Loucy (cell line): ENCODE data around the gene SCRT2.

Experiments
- CTCF ChIP-seq: fragments of 200-600 bp; sonication (generic); conservative IDR thresholded peaks from 2 replicates; pipeline ENCODE4 v1.5.1; 2014; ENCODE audit warnings: mild to moderate bottlenecking, antibody characterized with exemption, low read length
- EZH2phosphoT487 ChIP-seq: fragments of 200-600 bp; IDR thresholded peaks from 2 replicates; pipeline ENCODE4 v1.6.1; 2018; ENCODE audit warnings: antibody characterized with exemption, mild to moderate bottlenecking, moderate library complexity, borderline replicate concordance

DNA sequence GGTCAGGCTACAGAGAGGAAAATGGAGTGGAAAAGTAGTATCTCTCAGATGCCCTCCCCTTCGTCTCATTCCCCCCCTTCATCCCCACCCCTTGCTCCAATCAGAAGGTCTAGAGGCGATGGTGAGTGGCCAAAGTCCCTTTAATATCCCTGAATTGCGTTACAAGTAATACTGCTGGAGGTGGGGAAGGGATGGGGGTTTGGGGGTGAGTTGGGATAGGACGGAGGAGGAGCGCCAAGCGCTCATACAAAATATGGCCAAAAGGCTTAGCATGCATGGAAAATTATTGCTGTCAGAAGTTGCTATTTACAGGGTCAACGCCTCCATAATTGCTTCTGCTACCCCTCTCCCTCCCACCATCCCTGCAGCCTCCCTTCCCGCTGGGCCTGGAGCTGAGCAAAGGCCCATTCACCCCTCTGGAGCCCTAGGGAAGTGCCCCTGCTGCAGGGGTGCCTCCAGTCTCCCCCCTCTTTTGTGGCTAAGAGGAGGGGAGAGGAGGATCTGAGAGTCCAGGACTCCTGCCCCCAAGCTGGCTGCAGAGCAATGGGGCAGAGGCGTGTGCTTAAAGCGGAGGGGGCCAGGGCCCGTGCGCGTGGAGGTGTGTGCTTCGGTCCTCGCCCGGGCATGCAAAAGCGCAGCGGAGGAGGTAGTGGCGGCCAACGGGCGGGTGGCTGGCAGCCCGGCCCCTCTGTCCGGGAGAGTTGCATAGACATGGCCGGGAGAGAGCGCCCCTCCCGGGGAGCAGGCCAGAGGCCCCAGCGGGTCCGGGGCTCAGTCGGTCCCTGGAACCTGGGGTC, 13.9 kb downstream of the SCRT2 start:
- TF ChIP-seq CTCF (no peak), EZH2phosphoT487 (no peak)
